Stimulated activated CD4-positive, alpha-beta T cell treated with anti-CD3 and anti-CD28 coated beads, Interleukin-1b, Interleukin-23, amount 100 ng/mL, for 24 hours (primary cell): ENCODE data around the gene PIK3C2G.

Experiments
- DNase-seq, 4 experiments: peaks; one replicate each; pipeline ENCODE4 v3.0.0-alpha.2; 2020; ENCODE audit warnings: low read depth in 4 of 4, low spot score in 1 of 4

Gene PIK3C2G

GRCh38 chr12:18559242-18559641 lies 297.9 kb downstream of the PIK3C2G start:
- DNase-seq = no peak

- no peak for DNase-seq
These were observed 301.2 kb downstream of the PIK3C2G start for GRCh38 chr12:18562531-18562930.

- DNase-seq = no peak
These were observed 303.0 kb downstream of the PIK3C2G start for GRCh38 chr12:18564306-18564705.

GRCh38 chr12:18567787-18568186 lies 306.5 kb downstream of the PIK3C2G start:
- no peak for DNase-seq

- DNase-seq = no peak
These were observed 309.2 kb downstream of the PIK3C2G start for GRCh38 chr12:18570543-18570942.

DNA sequence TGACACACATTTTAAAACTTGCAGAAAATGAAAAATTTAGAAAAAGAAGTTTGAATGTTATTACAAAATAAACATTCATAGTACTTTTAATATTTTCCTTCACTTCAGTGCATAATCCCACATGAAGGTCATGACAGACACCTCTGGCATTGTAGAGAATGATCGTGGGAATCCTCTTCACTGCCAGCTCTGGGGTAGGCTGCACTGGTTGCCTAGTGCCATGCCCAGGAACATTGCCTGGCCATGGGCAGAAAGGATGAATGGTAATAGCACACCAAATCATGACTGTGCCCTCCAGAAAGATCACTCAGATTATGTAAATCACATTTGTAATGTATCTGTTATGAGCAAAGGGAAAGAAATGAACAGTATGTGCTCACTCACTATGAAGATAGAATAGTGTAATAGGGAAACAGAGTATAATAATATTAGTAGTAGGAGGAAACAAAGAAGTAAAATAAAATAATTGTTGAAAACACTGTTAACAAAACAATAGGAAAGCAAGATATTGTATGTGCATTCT lies 314.8 kb downstream of the PIK3C2G start:
- DNase-seq = no peak

DNA sequence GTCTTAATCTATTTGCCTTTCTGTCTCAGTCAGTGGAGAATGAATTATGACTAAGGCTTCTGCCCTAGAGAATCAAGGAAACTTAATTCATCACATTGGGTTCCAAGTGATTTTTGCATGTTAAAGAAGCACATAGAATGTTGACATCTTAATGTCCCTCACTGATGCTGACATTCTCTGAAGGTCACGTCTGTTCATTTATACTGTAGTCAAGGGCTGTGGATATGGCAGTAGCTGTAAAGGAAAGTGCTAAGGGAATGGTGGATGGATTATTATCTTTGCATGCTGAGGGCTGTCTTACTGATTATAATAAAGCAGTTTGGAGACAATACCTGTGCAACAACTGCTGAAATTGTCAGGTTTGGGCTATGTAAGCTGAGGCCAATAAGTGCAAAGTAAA lies 315.3 kb downstream of the PIK3C2G start:
- DNase-seq = no peak

GRCh38 chr12:18578191-18578590 lies 316.9 kb downstream of the PIK3C2G start:
- DNase-seq = no peak

- DNase-seq = no peak
These were observed 319.0 kb downstream of the PIK3C2G start for GRCh38 chr12:18580291-18580690.

GRCh38 chr12:18580706-18581105 lies 319.4 kb downstream of the PIK3C2G start:
- no peak for DNase-seq

DNA sequence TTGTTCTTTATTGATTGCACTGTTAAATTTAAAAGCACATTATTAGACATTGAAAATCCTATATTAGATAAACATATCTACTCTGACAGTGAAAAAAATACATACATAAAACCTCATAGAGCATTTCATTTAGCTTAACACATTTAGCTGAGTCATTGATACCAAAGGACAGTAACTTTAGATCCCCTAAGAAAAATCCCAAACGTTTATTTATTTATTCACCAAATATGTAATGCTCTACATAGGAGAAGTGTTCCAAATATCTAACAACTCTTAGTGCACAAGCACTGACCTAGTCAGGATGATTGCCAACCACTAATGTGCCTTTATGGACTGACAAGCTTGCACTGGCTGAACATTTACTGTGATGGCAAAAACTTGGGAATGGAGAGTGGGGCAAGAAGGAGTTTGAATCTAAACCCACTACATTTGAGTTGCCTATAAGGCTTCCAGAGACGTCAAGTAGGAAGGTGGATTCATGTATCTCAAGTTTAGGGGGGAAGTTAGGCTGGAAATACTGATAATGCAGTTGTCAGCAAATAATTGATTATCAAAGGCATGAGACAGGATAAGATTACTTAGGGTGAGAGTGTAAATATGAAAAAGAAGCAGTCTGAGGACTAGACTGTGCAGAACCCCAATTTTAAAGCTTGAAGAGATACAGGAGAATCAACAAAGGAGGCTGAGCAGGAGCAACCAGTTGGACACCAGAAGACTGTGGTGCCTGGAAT lies 320.1 kb downstream of the PIK3C2G start:
- no peak for DNase-seq

DNA sequence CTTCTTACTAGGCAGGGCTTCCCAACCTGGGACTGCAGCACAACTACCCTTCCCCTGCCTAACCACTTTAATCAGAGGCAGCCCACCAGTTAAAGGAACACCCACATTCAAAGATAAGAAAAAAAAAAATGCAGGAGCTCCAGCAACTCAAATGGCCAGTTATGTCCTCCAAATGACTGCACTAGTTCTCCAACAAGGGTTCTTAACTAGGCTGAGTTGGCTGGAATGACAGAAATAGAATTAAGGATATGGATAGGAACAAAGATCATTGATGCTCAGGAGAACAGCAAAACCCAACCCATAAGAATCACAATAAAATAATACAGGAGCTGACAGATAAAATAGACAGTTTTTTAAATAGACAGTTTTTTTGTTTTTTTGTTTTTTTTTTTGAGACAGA lies 322.3 kb downstream of the PIK3C2G start:
- DNase-seq = no peak

GRCh38 chr12:18586581-18586980 lies 325.3 kb downstream of the PIK3C2G start:
- no peak for DNase-seq

DNA sequence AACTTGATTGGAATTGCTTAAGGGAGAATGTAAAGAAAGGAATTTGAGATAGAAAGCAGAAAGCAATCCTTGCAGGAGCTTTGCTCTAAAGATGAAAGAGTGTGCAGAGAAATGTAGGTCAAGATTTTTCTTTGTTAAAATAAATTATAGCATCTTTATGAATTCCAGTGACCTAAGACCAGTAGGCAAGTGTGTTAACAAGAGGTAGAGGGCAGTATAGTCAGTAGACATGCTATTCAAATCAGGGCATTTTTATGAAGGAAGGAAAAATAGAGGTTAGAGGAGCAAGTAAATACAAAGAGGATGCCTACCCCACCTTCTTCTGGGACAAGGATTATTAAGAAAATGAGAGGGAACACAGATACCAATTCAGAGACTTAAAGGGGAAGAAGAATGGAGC lies 328.0 kb downstream of the PIK3C2G start:
- no peak for DNase-seq

DNA sequence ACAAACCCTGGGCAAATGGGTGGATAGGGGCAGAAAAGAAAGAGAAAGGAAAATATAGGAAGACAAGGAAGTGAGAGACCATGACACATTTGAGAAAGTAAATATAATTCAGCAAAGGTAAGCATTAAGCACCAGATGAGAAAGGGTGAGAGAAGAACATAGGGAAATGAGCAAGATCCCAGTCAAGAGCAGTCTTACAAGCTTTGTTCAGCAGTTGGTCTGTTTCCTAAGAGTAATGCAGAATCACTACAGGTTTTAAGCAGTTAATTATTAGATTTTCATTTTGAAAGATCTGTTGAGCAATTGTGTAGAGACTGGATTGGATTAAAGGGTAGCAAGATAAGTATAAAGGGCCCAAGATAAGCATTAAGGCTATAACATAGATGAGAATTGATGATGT lies 330.2 kb downstream of the PIK3C2G start:
- DNase-seq = no peak

DNA sequence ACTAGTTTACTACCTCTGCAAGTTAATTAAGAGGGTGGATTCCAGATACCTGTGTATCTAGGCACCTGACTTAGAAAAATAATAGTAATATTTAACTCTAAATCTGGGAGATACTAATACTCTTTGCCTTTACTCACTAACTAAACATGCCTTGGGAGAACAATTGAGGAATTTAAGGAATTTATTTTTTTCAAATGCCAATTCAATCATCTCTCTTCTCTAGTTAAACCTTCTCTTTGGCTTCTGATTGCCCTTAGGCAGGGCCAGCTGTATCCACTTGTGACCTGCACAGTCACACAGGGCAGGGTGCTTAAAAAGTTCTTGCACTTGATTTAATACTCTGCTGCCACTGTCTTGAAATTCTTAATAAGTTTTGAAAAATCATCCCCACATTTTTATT lies 334.1 kb downstream of the PIK3C2G start:
- DNase-seq = no peak

DNA sequence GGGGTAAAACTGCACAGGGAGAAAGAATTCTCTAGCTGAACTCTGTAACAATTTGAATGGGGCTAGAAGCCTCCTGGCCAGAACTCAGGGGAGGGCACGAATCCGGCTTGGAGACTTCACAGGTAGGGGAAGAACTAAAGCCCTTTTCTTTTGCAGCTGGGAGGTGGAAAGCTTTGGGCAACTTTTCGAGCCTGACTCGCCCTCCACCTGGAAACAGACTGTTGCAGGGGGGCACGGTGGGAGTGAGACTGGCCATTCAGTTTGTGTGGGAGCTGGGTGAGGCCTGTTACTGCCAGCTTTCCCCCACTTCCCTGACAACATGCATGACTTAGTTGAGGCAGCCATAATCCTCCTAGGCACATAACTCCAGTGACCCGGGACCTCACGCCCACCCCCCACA lies 340.6 kb downstream of the PIK3C2G start:
- no peak for DNase-seq

DNA sequence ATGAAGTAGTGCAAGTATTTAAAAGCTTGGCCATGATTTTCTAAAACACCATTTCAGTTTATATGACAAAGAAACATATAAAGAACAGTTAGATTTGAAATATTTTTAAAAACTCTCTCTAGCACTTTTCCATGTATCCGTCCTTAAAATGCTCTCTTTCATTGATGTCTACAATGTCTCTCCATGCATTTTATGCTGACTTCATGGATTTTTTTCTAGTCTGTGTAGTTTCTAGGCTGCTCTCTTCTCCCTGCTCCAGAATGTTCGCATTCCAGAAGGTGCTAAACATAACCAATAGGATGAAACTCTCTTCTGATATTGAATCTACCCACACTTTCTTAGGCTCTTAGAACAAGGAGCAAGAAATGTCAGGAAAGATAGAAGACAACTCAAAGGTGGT lies 351.7 kb downstream of the PIK3C2G start:
- no peak for DNase-seq

GRCh38 chr12:18620986-18621385 lies 359.7 kb downstream of the PIK3C2G start:
- no peak for DNase-seq

- DNase-seq = no peak
These were observed 368.1 kb downstream of the PIK3C2G start for GRCh38 chr12:18629445-18629844.

DNA sequence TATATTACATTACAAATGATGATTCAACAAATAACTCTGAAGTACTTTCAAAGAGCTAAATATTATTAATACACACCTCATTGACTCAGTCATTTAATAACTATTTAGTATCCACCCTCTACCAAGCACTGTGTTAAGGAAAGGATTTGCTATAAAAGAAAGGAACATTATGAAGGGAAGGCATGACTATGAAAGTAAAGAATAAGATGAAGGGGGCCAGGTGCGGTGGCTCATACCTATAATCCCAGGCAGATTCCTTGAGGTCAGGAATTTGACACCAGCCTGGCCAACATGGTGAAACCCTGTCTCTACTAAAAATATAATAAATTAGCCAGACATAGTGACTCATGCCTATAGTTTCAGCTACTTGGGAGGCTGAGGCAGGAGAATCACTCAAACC lies 368.6 kb downstream of the PIK3C2G start:
- no peak for DNase-seq

- DNase-seq = no peak
These were observed 370.0 kb downstream of the PIK3C2G start for GRCh38 chr12:18631339-18631738.

- no peak for DNase-seq
These were observed 371.5 kb downstream of the PIK3C2G start for GRCh38 chr12:18632848-18633247.
